Airway epithelial cell (primary cell): ENCODE measurements around the gene GBP1. TPM values are rescaled to one million over a fixed set of nuclear protein-coding genes. Genes with fewer than 3 reads are reported as not detected.

Experiments
- total RNA-seq: library from RNA; depleted of rRNA; stranded (reverse); fragments of >200 nt; gene quantifications from 2 replicates; pipeline ENCODE4 v1.2.3, GENCODE V29; 2015

GBP1 gene, protein sequence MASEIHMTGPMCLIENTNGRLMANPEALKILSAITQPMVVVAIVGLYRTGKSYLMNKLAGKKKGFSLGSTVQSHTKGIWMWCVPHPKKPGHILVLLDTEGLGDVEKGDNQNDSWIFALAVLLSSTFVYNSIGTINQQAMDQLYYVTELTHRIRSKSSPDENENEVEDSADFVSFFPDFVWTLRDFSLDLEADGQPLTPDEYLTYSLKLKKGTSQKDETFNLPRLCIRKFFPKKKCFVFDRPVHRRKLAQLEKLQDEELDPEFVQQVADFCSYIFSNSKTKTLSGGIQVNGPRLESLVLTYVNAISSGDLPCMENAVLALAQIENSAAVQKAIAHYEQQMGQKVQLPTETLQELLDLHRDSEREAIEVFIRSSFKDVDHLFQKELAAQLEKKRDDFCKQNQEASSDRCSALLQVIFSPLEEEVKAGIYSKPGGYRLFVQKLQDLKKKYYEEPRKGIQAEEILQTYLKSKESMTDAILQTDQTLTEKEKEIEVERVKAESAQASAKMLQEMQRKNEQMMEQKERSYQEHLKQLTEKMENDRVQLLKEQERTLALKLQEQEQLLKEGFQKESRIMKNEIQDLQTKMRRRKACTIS
- total RNA-seq = 5.1 and 9.0 TPM in 2 replicates

GRCh38 chr1:89065079-89065868, at the start of gene GBP1:
Gene GBP1, minus strand, starts transcription at chr1:89065208. Its CDS starts 1,974 bp downstream, at chr1:89063234.

DNA sequence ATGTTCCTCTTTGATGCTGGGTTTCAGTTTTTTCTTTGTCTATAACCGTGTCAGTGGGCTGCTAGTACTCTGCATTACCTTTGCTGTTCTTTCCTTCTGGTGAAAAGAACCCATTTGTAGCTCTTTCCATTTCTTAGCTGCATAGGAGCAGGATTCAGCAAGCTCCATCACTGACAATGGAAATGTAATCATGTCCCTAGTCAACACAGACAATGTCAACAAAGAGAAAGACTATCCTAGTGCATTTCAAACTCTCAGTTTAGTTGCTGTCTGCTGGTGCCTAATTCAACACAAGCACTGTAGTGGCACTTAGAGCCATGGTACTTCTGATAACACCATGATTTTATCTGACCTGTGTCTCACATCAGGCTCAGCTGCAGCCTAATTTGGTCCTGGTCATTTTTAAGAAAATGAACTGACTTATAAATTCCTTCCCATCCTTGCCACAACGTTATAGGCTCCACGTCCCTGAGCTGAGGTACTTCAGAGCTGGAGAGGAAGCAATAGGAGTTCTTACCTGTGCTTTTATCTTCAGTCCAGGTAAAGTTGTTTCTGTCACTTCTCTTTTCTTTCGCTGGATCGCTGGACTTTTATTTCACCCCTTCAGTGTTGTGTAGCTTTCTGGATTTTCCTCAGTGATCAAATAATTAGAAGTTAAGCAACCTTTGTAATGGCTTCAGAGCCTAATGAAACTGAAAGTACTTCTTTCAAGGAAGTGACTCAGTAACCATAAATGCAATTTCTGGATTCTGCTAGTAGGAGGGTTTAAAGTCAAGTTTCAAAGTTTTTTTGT, 42.6 kb downstream of the GBP1 start, which contains the start of gene GBP3:
Gene GBP3 (minus strand): TSS at position 700 of the 793 bp plus-strand sequence. CDS start 2,145 bp downstream, outside the sequence.

Other genes starting within 250 kb of the GBP1 start
- 30.0 and 40.3 TPM in 2 replicates for gene GTF2B, start 173.6 kb downstream of the GBP1 start, total RNA-seq
- 45.8 and 61.1 TPM in 2 replicates for gene KYAT3, start 72.6 kb downstream of the GBP1 start, total RNA-seq
- gene RBMXL1, start 72.6 kb downstream of the GBP1 start, total RNA-seq = 10.9 and 12.2 TPM in 2 replicates
- gene GBP3, start 42.3 kb downstream of the GBP1 start, total RNA-seq = 23.3 and 25.5 TPM in 2 replicates
- gene GBP2, start 60.9 kb upstream of the GBP1 start, total RNA-seq = 1.6 and 2.2 TPM in 2 replicates
- not detected in 2 replicates for gene GBP7, start 110.8 kb upstream of the GBP1 start, total RNA-seq
- gene GBP4, start 133.7 kb upstream of the GBP1 start, total RNA-seq = 0.07 TPM in 1 of 2 replicates, not detected in the other
- gene GBP5, start 207.7 kb upstream of the GBP1 start, total RNA-seq = 0.05 and 0.71 TPM in 2 replicates